Putamen (tissue), 1 donor: Measurements from ENCODE around the gene HP1BP3.
"Not testable (repeated sequence)": the region's sequence is repeated elsewhere in the genome, so short reads cannot be mapped to it uniquely, and the experiment has no call there.

Source experiments
- DNase-seq: peaks from one replicate; pipeline ENCODE4 v3.0.0-alpha.2; 2016; ENCODE audit warnings: low spot score

HP1BP3 gene

GRCh38 chr1:20787029-20787839 lies at the start of gene HP1BP3:
HP1BP3 (minus strand) TSS chr1:20787307; CDS start chr1:20780440, 6,867 bp downstream.
- peak; percentile 79 for DNase-seq

GRCh38 chr1:20836230-20836629 lies 49.1 kb upstream of the HP1BP3 start:
- no peak for DNase-seq

GRCh38 chr1:20834780-20835179 lies 47.7 kb upstream of the HP1BP3 start:
- DNase-seq: no peak

- DNase-seq: no peak
Observed at GRCh38 chr1:20834192-20834591, 47.1 kb upstream of the HP1BP3 start.

- no peak for DNase-seq
Observed at GRCh38 chr1:20830378-20830777, 43.3 kb upstream of the HP1BP3 start.

- no peak for DNase-seq
Observed at GRCh38 chr1:20829946-20830345, 42.8 kb upstream of the HP1BP3 start.

GRCh38 chr1:20829531-20829930 lies 42.4 kb upstream of the HP1BP3 start:
- no peak for DNase-seq

GRCh38 chr1:20823845-20824244 lies 36.7 kb upstream of the HP1BP3 start:
- DNase-seq: no peak

GRCh38 chr1:20821466-20821865 lies 34.4 kb upstream of the HP1BP3 start:
- DNase-seq: no peak

- DNase-seq: no peak
Observed at GRCh38 chr1:20819818-20820217, 32.7 kb upstream of the HP1BP3 start.

- no peak for DNase-seq
Observed at GRCh38 chr1:20814534-20814871, 27.4 kb upstream of the HP1BP3 start.

- no peak for DNase-seq
Observed at GRCh38 chr1:20811916-20812315, 24.8 kb upstream of the HP1BP3 start.

- DNase-seq: no peak
Observed at GRCh38 chr1:20793236-20793635, 6.1 kb upstream of the HP1BP3 start.

- no peak for DNase-seq
Observed at GRCh38 chr1:20792196-20792595, 5.1 kb upstream of the HP1BP3 start.

- DNase-seq: no peak
Observed at GRCh38 chr1:20790785-20791184, 3.7 kb upstream of the HP1BP3 start.

GRCh38 chr1:20789598-20789997 lies 2.5 kb upstream of the HP1BP3 start:
- not testable (repeated sequence) for DNase-seq

GRCh38 chr1:20787840-20788795 lies 1.0 kb upstream of the HP1BP3 start:
- no peak for DNase-seq

GRCh38 chr1:20786253-20787028 lies 666 bp downstream of the HP1BP3 start:
- peak; percentile 94 for DNase-seq

GRCh38 chr1:20785907-20786252 lies 1.2 kb downstream of the HP1BP3 start:
- DNase-seq: no peak

- no peak for DNase-seq
Observed at GRCh38 chr1:20775700-20776099, 11.4 kb downstream of the HP1BP3 start.

GRCh38 chr1:20771780-20772179 lies 15.3 kb downstream of the HP1BP3 start:
- DNase-seq: no peak
